OCI-LY1 (cell line): ENCODE results near the gene NCS1.

Experiments
- H2AFZ ChIP-seq: fragments of 200-600 bp; sonication (generic), shearing (Covaris generic); 2 replicates; pipeline ENCODE4 v1.6.0; 2014; ENCODE audit warnings: antibody characterized with exemption, mild to moderate bottlenecking, low read length
- H3F3A ChIP-seq: fragments of 200-600 bp; sonication (generic), shearing (Covaris generic); 2 replicates; pipeline ENCODE4 v1.6.0; 2014; ENCODE audit warnings: mild to moderate bottlenecking, antibody characterized with exemption, low read length, moderate library complexity; ENCODE audit not compliant: insufficient read depth
- H3K27ac ChIP-seq: fragments of 200-600 bp; sonication (generic); 2 replicates; pipeline ENCODE4 v1.5.1; 2014; ENCODE audit warnings: low read length, mixed run types, mild to moderate bottlenecking, low read depth; ENCODE audit not compliant: poor library complexity, severe bottlenecking
- H3K27me3 ChIP-seq: fragments of 200-600 bp; sonication (generic); 2 replicates; pipeline ENCODE4 v1.6.0; 2014; ENCODE audit warnings: antibody characterized with exemption, mild to moderate bottlenecking, low read length, moderate library complexity; ENCODE audit not compliant: insufficient read depth
- H3K36me3 ChIP-seq: fragments of 200-600 bp; sonication (generic); 2 replicates; pipeline ENCODE4 v1.6.1; 2014; ENCODE audit warnings: mild to moderate bottlenecking, antibody characterized with exemption, low read length, moderate library complexity, mixed read lengths; ENCODE audit not compliant: insufficient read depth
- H3K4me1 ChIP-seq: fragments of 200-600 bp; sonication (generic); 2 replicates; pipeline ENCODE4 v1.5.1; 2014; ENCODE audit warnings: mild to moderate bottlenecking, low read length, moderate library complexity; ENCODE audit not compliant: insufficient read depth, severe bottlenecking
- H3K4me2 ChIP-seq: fragments of 200-600 bp; sonication (generic), shearing (Covaris generic); 2 replicates; pipeline ENCODE4 v1.6.1; 2014; ENCODE audit warnings: low read length
- H3K4me3 ChIP-seq: fragments of 200-600 bp; sonication (generic); 2 replicates; pipeline ENCODE4 v1.5.1; 2014; ENCODE audit warnings: low read length, low read depth, mild to moderate bottlenecking, mixed read lengths; ENCODE audit not compliant: poor library complexity, severe bottlenecking
- H3K79me2 ChIP-seq: fragments of 200-600 bp; shearing (Covaris generic); 2 replicates; pipeline ENCODE4 v1.6.1; 2016; ENCODE audit warnings: mixed run types, low read length, mixed read lengths; ENCODE audit not compliant: insufficient read depth
- H3K9ac ChIP-seq: fragments of 200-600 bp; sonication (generic), shearing (Covaris generic); 2 replicates; pipeline ENCODE4 v1.6.1; 2014; ENCODE audit warnings: mild to moderate bottlenecking, low read length, mixed read lengths
- H3K9me2 ChIP-seq: fragments of 200-600 bp; sonication (generic), shearing (Covaris generic); 2 replicates; pipeline ENCODE4 v1.6.1; 2014; ENCODE audit warnings: low read depth, mild to moderate bottlenecking, low read length, mixed read lengths
- H3K9me3 ChIP-seq: fragments of 200-600 bp; shearing (Covaris generic); 2 replicates; pipeline ENCODE4 v1.6.1; 2014; ENCODE audit warnings: low read length, mixed read lengths
- H4K20me1 ChIP-seq: fragments of 200-600 bp; sonication (generic), shearing (Covaris generic); 2 replicates; pipeline ENCODE4 v1.6.0; 2016; ENCODE audit warnings: mild to moderate bottlenecking, low read length; ENCODE audit not compliant: insufficient read depth
- CTCF ChIP-seq: fragments of 200-600 bp; sonication (generic), shearing (Covaris generic); IDR thresholded peaks from 2 replicates; pipeline ENCODE4 v1.5.1; 2017; ENCODE audit warnings: mild to moderate bottlenecking, antibody characterized with exemption, low read length, moderate library complexity, mixed read lengths
- EZH2 ChIP-seq: fragments of 200-600 bp; sonication (generic), shearing (Covaris generic); IDR thresholded peaks from 2 replicates; pipeline ENCODE4 v1.8.0; 2017; ENCODE audit warnings: borderline replicate concordance, mixed run types, mild to moderate bottlenecking, antibody characterized with exemption, low read length, moderate library complexity, mixed read lengths

The NCS1 gene

DNA sequence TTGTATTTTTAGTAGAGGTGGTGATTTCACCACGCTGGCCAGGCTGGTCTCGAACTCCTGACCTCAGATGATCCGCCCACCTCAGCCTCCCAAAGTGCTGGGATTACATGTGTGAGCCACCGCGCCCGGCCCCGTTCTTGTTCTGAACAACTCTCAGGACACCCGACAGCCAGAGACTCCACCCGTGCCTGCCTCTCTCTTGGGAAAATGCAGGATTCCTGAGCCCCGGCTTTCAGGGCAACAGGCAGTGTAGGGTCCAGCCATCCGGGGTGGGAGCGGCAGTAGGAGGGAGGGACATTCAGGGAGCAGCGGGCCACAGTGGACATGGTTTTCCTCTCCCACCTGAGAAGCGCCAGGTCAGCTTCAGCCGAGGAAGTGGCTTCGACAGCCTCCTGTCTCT is 34.4 kb downstream of the NCS1 start:
- no peaks in the 10 kb centered on the region for H4K20me1 ChIP-seq
- TF ChIP-seq EZH2 (no peak), CTCF (no peak)
- no peaks in the 10 kb centered on the region; the same call in 1 of the 2 replicates for H3K27me3 ChIP-seq
- H3K9ac ChIP-seq, result no peak overlapping the region
- H3K4me2 ChIP-seq, result no peak overlapping the region
- H3K36me3 ChIP-seq, result no peaks in the 10 kb centered on the region
- no peaks in the 10 kb centered on the region for H3K9me3 ChIP-seq
- H3K79me2 ChIP-seq, result no peaks in the 10 kb centered on the region
- no peak overlapping the region for H2AFZ ChIP-seq
- no peaks in the 10 kb centered on the region for H3K4me1 ChIP-seq
- no peaks in the 10 kb centered on the region for H3F3A ChIP-seq
- no peaks in the 10 kb centered on the region for H3K9me2 ChIP-seq
- no peak overlapping the region for H3K27ac ChIP-seq
- no peak overlapping the region for H3K4me3 ChIP-seq

DNA sequence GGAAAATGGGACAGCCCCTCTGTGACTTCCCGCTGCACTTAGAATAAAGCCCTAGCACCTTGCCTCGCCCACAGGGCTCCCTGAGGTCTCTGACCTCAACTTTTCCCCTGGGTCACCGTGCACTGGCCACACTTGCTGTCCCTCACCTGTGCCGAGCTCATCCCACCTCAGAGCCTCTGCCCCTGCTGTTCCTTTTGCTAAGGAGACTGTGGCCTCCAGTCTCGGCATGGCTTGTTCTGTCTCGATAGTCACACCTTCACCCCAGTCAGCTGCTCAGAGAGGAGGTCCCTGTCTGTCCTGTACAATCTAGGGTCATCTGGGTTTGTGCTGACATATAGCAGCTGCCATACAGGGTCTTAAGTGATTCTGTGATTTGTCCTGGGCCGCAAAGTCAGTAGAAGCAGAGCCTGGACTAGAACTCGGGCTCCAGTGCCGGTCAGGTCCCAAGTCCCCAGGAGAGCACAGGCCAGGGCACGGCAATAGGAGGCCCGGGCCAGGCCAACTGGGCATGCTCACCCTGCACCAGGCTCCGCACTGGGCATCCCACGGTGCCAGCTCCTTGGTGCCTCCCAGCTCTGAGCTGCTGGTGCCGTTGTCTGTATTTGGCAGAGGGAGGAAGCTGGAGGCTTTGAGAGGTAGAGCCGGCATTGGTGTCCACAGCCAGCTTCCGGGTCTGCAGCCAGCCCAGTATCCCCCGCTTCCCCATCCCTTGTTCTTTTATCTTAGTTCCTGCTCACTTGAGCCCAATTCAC is 35.2 kb downstream of the NCS1 start:
- Histone ChIP-seq H3K4me2 (no peak overlapping the region), H3K79me2 (no peaks in the 10 kb centered on the region), H3K36me3 (no peaks in the 10 kb centered on the region), H3F3A (no peaks in the 10 kb centered on the region), H3K4me1 (no peaks in the 10 kb centered on the region), H3K9ac (no peak overlapping the region), H3K27me3 (no peaks in the 10 kb centered on the region; the same call in 1 of the 2 replicates), H3K27ac (no peak overlapping the region), H3K4me3 (no peak overlapping the region), H2AFZ (no peak overlapping the region), H3K9me2 (no peaks in the 10 kb centered on the region), H4K20me1 (no peaks in the 10 kb centered on the region), H3K9me3 (no peaks in the 10 kb centered on the region)
- TF ChIP-seq EZH2 (no peak), CTCF (no peak)

DNA sequence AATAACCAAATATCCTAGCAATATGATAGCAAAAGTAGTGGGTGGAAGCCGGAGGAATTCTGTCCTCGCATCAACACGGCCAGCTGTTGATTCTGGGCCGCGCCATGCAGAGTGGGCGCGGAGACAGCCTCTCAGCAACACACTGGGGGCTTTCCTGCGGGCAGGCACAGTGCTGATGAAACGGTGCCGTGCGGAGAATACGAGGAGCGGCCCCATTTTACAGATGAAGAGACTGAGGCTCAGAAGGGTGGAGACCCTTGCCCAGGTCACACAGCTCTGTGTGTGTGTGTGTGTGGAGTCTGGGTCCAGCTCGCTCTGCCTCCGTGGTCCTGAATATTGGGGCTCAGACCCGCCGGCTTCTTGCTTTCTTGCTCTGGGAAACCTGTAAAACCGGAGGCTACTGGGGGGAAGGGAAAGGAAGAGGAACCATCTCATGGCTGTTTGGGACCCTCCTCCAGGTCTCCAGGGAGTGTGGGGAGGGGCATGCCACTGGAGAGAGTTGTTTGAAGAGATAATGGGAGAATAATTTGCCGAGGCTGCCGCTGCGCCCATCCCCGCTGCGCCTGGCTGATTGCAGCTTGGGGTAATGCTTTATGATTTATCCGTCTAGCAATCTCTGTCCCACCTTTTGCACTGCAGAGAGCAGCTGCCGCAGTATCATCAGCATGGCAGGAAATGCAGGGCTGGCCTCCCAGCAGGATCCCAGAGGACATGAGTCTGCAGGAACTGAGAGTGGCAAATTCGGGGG is 36.6 kb downstream of the NCS1 start:
- peaks cover under 1% of the 10 kb centered on the region; the same call in 1 of the 2 replicates for H3K27me3 ChIP-seq
- no peaks in the 10 kb centered on the region for H3K79me2 ChIP-seq
- no peak overlapping the region for H3K4me2 ChIP-seq
- H3K9me3 ChIP-seq, result no peaks in the 10 kb centered on the region
- H3K27ac ChIP-seq, result no peak overlapping the region
- H4K20me1 ChIP-seq, result no peaks in the 10 kb centered on the region
- no peak overlapping the region for H3K4me3 ChIP-seq
- H3K9ac ChIP-seq, result no peak overlapping the region
- TF ChIP-seq CTCF, result no peak
- H3K36me3 ChIP-seq, result no peaks in the 10 kb centered on the region
- no peaks in the 10 kb centered on the region for H3F3A ChIP-seq
- H2AFZ ChIP-seq, result no peak overlapping the region
- no peaks in the 10 kb centered on the region for H3K9me2 ChIP-seq
- H3K4me1 ChIP-seq, result no peaks in the 10 kb centered on the region
